AG10803 (cell line): Measurements from ENCODE around the gene FARP1.

Experiments
- DNase-seq: peaks from one replicate; pipeline ENCODE4 v3.0.0; 2010; ENCODE audit warnings: low read depth
- H3K4me3 ChIP-seq: 2 replicates; pipeline ENCODE4 v1.5.1; 2011; ENCODE audit warnings: mild to moderate bottlenecking, low read length, control low read depth
- CTCF ChIP-seq: conservative IDR thresholded peaks from 2 replicates; pipeline ENCODE4 v1.5.1; 2011; ENCODE audit warnings: mild to moderate bottlenecking, low read length, control low read depth, inconsistent platforms

FARP1 gene

GRCh38 chr13:98162935-98163334 lies 20.0 kb downstream of the FARP1 start:
- TF ChIP-seq CTCF: no peak
- H3K4me3 ChIP-seq: no peak overlapping the region
- no peak for DNase-seq

- no peak overlapping the region for H3K4me3 ChIP-seq
- no peak for DNase-seq
- TF ChIP-seq CTCF: no peak
These were observed 26.4 kb downstream of the FARP1 start for GRCh38 chr13:98169331-98169730.

- TF ChIP-seq CTCF: no peak
- peak overlapping the region; percentile 24 for H3K4me3 ChIP-seq
These were observed 29.2 kb downstream of the FARP1 start for GRCh38 chr13:98171900-98172589.

GRCh38 chr13:98172590-98173422 lies 29.9 kb downstream of the FARP1 start:
- peak overlapping the region; percentile 24 for H3K4me3 ChIP-seq
- TF ChIP-seq CTCF: no peak
- peak; percentile 49 for DNase-seq

More at GRCh38 chr13:98171900-98172589, 29.2 kb downstream of the FARP1 start:
- DNase-seq: peak; percentile 75

- no peak; the same call in 1 of the 2 replicates for TF ChIP-seq CTCF
- peak; percentile 100 for DNase-seq
- H3K4me3 ChIP-seq: peak overlapping the region; percentile 22
These were observed 30.7 kb downstream of the FARP1 start for GRCh38 chr13:98173431-98174152.

GRCh38 chr13:98174307-98174706 lies 31.4 kb downstream of the FARP1 start:
- DNase-seq: peak; percentile 26
- TF ChIP-seq CTCF: no peak
- H3K4me3 ChIP-seq: no peak overlapping the region
